ENCODE data around the gene ABCA9. TPM values are rescaled to one million over a fixed set of nuclear protein-coding genes. Genes with fewer than 3 reads are reported as not detected.

ABCA9 gene
- total and polyA plus RNA-seq, 2 of the 13 experiments (the other 11 are each of a cell fraction or from before 2014, with no cell fraction given): 0.04 TPM; not detected in 1

DNA sequence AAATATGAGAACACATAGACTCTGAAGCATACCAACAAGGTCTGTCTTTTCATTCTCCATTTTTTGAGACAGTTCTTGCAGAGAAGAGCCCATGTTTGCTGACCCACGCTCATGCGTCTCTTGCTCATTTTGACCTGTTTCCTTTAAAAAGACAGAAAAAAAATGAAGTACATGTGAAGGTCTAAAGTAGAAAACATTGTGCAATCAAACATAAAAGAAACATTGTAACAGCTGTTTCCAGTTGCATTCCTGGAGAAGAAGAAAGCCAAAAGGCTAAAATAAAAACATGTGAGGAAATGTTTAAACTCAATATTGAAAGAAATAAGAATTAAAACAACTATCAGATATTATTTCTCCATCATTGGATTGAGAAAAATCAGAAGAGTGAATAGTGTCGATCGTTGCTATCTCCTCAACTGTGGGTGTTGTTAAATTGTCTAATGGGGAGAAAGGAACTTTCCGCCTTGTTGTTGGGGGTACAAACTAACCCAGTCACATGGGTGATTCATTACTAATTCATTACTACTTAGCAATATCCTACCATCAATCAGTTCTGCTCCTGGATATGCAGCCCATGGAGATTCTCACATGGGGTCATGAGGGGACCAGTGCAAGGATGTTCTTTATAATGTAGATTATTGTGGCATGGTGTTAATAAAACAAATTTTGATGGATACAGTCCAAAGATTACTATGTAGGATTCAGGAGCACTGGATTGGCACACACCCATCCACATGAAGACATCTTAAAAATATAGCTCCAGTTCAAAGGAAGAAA, 9.5 kb downstream of the ABCA9 start (continued):
- TF ChIP-seq, protein P1, sequence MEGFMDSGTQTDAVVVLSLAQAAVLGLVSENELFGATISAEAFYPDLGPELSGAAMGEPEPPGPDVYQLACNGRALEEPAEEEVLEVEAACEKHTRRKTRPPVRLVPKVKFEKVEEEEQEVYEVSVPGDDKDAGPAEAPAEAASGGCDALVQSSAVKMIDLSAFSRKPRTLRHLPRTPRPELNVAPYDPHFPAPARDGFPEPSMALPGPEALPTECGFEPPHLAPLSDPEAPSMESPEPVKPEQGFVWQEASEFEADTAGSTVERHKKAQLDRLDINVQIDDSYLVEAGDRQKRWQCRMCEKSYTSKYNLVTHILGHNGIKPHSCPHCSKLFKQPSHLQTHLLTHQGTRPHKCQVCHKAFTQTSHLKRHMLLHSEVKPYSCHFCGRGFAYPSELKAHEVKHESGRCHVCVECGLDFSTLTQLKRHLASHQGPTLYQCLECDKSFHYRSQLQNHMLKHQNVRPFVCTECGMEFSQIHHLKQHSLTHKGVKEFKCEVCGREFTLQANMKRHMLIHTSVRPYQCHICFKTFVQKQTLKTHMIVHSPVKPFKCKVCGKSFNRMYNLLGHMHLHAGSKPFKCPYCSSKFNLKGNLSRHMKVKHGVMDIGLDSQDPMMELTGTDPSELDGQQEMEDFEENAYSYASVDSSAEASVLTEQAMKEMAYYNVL (CRISPR knock-in tag; IDR thresholded peaks at IDR 0.05; ENCODE audit: borderline replicate concordance): peak; percentile 59; the same call in 1 of the 2 replicates
- peak; percentile 77 for TF ChIP-seq FOXK1 (CRISPR knock-in tag; IDR thresholded peaks at IDR 0.05; ENCODE audit: borderline replicate concordance, low read depth)
- no peak; the same call in 1 of the 2 replicates for TF ChIP-seq NFYC (CRISPR knock-in tag; IDR thresholded peaks at IDR 0.05)
- TF ChIP-seq ZMYM4 (CRISPR knock-in tag; IDR thresholded peaks at IDR 0.05): peak; percentile 46; the same call in 1 of the 2 replicates
- TF ChIP-seq FOXP1 (IDR thresholded peaks at IDR 0.05): no peak
- TF ChIP-seq FOXP1 (CRISPR knock-in tag; IDR thresholded peaks at IDR 0.05): peak; percentile 75
- 0 out of 2 replicates have a peak, but pooled peaks have one; percentile 30 for TF ChIP-seq ZFP1 (CRISPR knock-in tag; IDR thresholded peaks at IDR 0.05)
- TF ChIP-seq ZNF350 (CRISPR knock-in tag; IDR thresholded peaks at IDR 0.05; ENCODE audit: borderline replicate concordance, low read depth): no peak
- 0 out of 2 replicates have a peak, but pooled peaks have one; percentile 25 for TF ChIP-seq KDM6A (CRISPR knock-in tag; IDR thresholded peaks at IDR 0.05; ENCODE audit: low read depth)
- TF ChIP-seq ELF3 (CRISPR knock-in tag; IDR thresholded peaks at IDR 0.05): peak; percentile 88
- 0 out of 2 replicates have a peak, but pooled peaks have one; percentile 26 for TF ChIP-seq NR2C2 (CRISPR knock-in tag; IDR thresholded peaks at IDR 0.05; ENCODE audit: borderline replicate concordance)
- no peak for TF ChIP-seq BHLHE40 (IDR thresholded peaks at IDR 0.05; ENCODE audit: low read length)
- peak; percentile 73 for TF ChIP-seq ZNF644 (CRISPR knock-in tag; IDR thresholded peaks at IDR 0.05; ENCODE audit: low read depth)
- no peak for TF ChIP-seq SNRNP70 (IDR thresholded peaks at IDR 0.05; ENCODE audit: low read depth, low read length)
- TF ChIP-seq, protein P2, sequence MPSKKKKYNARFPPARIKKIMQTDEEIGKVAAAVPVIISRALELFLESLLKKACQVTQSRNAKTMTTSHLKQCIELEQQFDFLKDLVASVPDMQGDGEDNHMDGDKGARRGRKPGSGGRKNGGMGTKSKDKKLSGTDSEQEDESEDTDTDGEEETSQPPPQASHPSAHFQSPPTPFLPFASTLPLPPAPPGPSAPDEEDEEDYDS (CRISPR knock-in tag; IDR thresholded peaks at IDR 0.05): peak; percentile 51; the same call in 1 of the 2 replicates
- TF ChIP-seq PPARG (CRISPR knock-in tag; conservative IDR thresholded peaks at IDR 0.05): peak; percentile 55
- TF ChIP-seq NFIC (IDR thresholded peaks at IDR 0.05; ENCODE audit: low read length): peak; percentile 82; the same call in 1 of the 2 replicates
- TF ChIP-seq, protein P3, sequence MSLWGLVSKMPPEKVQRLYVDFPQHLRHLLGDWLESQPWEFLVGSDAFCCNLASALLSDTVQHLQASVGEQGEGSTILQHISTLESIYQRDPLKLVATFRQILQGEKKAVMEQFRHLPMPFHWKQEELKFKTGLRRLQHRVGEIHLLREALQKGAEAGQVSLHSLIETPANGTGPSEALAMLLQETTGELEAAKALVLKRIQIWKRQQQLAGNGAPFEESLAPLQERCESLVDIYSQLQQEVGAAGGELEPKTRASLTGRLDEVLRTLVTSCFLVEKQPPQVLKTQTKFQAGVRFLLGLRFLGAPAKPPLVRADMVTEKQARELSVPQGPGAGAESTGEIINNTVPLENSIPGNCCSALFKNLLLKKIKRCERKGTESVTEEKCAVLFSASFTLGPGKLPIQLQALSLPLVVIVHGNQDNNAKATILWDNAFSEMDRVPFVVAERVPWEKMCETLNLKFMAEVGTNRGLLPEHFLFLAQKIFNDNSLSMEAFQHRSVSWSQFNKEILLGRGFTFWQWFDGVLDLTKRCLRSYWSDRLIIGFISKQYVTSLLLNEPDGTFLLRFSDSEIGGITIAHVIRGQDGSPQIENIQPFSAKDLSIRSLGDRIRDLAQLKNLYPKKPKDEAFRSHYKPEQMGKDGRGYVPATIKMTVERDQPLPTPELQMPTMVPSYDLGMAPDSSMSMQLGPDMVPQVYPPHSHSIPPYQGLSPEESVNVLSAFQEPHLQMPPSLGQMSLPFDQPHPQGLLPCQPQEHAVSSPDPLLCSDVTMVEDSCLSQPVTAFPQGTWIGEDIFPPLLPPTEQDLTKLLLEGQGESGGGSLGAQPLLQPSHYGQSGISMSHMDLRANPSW (CRISPR knock-in tag; IDR thresholded peaks at IDR 0.05; ENCODE audit: borderline replicate concordance): no peak
- no peak for TF ChIP-seq SOX6 (IDR thresholded peaks at IDR 0.05)
- peak; percentile 80 for TF ChIP-seq SOX6 (CRISPR knock-in tag; IDR thresholded peaks at IDR 0.05)
- TF ChIP-seq, protein P4, sequence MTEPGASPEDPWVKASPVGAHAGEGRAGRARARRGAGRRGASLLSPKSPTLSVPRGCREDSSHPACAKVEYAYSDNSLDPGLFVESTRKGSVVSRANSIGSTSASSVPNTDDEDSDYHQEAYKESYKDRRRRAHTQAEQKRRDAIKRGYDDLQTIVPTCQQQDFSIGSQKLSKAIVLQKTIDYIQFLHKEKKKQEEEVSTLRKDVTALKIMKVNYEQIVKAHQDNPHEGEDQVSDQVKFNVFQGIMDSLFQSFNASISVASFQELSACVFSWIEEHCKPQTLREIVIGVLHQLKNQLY (CRISPR knock-in tag; IDR thresholded peaks at IDR 0.05): 0 out of 2 replicates have a peak, but pooled peaks have one; percentile 39
- TF ChIP-seq CEBPB (IDR thresholded peaks at IDR 0.05; ENCODE audit: borderline replicate concordance, low read depth, low read length): peak; percentile 96
- TF ChIP-seq, protein P5, sequence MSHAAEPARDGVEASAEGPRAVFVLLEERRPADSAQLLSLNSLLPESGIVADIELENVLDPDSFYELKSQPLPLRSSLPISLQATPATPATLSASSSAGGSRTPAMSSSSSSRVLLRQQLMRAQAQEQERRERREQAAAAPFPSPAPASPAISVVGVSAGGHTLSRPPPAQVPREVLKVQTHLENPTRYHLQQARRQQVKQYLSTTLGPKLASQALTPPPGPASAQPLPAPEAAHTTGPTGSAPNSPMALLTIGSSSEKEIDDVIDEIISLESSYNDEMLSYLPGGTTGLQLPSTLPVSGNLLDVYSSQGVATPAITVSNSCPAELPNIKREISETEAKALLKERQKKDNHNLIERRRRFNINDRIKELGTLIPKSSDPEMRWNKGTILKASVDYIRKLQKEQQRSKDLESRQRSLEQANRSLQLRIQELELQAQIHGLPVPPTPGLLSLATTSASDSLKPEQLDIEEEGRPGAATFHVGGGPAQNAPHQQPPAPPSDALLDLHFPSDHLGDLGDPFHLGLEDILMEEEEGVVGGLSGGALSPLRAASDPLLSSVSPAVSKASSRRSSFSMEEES (CRISPR knock-in tag; IDR thresholded peaks at IDR 0.05): peak; percentile 85
- peak; percentile 64; the same call in 1 of the 2 replicates for TF ChIP-seq TCF7 (IDR thresholded peaks at IDR 0.05; ENCODE audit: low read depth)
- peak; percentile 67; the same call in 1 of the 2 replicates for TF ChIP-seq ZNF12 (CRISPR knock-in tag; IDR thresholded peaks at IDR 0.05)
